Astrocyte of the spinal cord (primary cell): ENCODE measurements around the gene LRP3.
A peak's percentile ranks its signal among the peaks of the same experiment; 100 is the strongest.

Experiments
- DNase-seq: peaks from one replicate; pipeline ENCODE4 v3.0.0; 2011; ENCODE audit warnings: low read depth, low spot score
- H3K4me3 ChIP-seq: 2 replicates; pipeline ENCODE4 v1.5.1; 2011; ENCODE audit warnings: low read depth, mild to moderate bottlenecking, low read length, moderate library complexity
- in situ Hi-C: cut with HindIII; loops from 2 replicates; pipeline ENCODE4 v1.10.0; 2017; ENCODE audit warnings: low sequenced_read_pairs
- TF ChIP-seq, protein P1 (sequence below): IDR thresholded peaks from 2 replicates; pipeline ENCODE4 v1.5.1; 2012; ENCODE audit warnings: low read depth, mild to moderate bottlenecking, low read length, inconsistent platforms

LRP3 gene

DNA sequence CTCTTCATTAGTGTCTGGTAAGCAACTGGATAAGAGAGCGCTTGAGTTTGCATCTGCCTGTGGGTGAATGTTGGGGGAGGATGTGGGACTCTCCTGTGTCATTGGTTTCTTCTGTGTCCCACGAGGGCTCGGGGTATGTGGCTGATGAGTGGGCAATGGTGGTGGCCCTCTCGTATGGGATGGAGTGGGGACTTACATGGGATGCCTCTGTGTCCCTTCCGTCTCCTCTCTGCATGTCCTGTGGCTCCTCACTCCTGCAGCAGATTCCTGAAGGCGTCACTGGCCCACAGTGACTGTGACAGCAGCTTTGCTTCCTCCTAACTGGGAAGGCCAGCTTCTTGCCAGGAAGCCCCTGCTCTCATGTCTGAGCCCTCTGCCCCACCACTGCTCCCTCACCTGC lies 2.6 kb upstream of the LRP3 start:
- TF ChIP-seq, protein P1, sequence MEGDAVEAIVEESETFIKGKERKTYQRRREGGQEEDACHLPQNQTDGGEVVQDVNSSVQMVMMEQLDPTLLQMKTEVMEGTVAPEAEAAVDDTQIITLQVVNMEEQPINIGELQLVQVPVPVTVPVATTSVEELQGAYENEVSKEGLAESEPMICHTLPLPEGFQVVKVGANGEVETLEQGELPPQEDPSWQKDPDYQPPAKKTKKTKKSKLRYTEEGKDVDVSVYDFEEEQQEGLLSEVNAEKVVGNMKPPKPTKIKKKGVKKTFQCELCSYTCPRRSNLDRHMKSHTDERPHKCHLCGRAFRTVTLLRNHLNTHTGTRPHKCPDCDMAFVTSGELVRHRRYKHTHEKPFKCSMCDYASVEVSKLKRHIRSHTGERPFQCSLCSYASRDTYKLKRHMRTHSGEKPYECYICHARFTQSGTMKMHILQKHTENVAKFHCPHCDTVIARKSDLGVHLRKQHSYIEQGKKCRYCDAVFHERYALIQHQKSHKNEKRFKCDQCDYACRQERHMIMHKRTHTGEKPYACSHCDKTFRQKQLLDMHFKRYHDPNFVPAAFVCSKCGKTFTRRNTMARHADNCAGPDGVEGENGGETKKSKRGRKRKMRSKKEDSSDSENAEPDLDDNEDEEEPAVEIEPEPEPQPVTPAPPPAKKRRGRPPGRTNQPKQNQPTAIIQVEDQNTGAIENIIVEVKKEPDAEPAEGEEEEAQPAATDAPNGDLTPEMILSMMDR, result no peak
- H3K4me3 ChIP-seq, result no peak overlapping the region
- in situ Hi-C loops, result no loop called here
- DNase-seq, result no peak

DNA sequence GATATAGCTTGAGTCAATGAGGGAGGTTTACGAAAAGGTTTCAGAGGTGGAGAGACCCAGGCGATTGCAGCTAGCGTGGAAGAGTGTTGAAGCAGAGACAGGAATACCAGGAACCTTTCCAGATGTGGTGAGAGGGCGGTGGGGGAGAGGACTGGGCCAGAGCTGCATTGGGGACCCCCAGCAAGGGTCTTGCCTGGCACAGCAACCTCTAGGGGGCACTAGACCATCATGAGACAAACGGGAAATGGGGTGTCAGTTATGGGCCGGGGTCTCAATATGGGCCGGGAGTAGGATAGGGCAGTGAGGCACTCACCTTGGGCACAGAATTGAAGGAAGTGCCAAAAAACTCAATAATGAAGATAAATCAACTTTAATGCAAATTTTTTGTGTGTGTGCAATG lies 2.1 kb upstream of the LRP3 start:
- in situ Hi-C loops, result no loop called here
- TF ChIP-seq, protein P1, result peak; percentile 26
- no peak overlapping the region for H3K4me3 ChIP-seq
- DNase-seq, result no peak

- H3K4me3 ChIP-seq, result no peak overlapping the region
- TF ChIP-seq, protein P1, result no peak
- in situ Hi-C loops, result no loop called here
- no peak for DNase-seq
Measured at GRCh38 chr19:33193269-33193864, 763 bp upstream of the LRP3 start.

GRCh38 chr19:33194532-33194885 lies 379 bp downstream of the LRP3 start:
- no peak for DNase-seq

DNA sequence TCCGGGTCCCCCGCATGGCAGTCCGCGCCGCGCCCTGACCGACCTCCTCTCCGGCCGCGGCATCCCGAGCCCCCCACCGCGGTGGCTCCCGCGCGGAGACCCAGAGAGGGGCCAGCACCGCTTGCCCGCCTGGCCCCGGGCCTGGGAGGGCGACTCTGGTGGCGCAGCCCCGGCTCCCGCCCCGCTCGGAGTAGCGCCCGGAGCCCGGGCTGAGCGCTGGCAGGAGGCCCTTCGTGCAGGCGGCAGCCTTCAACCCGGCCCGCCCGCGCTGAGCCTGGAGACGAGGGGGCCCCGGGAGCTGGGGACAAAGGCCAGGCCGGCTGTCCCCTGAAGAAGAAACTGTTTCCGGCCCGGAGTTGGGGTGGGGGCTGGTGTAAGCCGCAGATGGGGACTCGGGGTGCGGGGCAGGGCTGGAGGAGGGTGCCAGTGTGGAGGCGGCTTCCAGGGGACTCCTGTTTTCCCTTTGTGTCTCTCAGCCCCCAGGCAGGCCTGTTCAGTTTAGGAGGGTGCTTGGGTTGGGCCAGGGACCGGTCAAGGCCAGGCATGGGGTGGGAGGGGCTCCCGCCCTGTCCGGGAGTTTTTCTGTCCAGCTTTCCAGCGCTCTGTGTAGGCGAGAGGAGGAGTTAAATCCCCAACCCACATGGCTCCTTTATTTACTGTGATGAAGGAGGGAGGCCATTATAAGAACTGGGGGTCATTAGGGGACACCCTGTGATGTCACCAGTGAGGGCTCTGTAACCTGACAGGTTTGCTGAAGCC lies 935 bp downstream of the LRP3 start:
- TF ChIP-seq, protein P1, result no peak
- in situ Hi-C loops, result no loop called here
- H3K4me3 ChIP-seq, result peak overlapping the region; percentile 49
- DNase-seq, result peak; percentile 16

More at GRCh38 chr19:33194532-33194885, 379 bp downstream of the LRP3 start:
- H3K4me3 ChIP-seq, result peak overlapping the region; percentile 49
- in situ Hi-C loops, result no loop called here
- TF ChIP-seq, protein P1, result no peak

GRCh38 chr19:33195645-33196347 lies 1.7 kb downstream of the LRP3 start:
- in situ Hi-C loops, result no loop called here
- peak overlapping the region; percentile 49 for H3K4me3 ChIP-seq
- TF ChIP-seq, protein P1, result no peak
- DNase-seq, result no peak
